GM23338 (cell line): ENCODE results near the gene ACSS3. TPM values are rescaled to one million over a fixed set of nuclear protein-coding genes. Genes with fewer than 3 reads are reported as not detected.

Experiments used
- ATAC-seq: fragments of 200-7000 bp; cut with Tn5 transposase; 3 replicates; pipeline ENCODE4 v1.9.1; 2020
- DNase-seq: peaks from one replicate; pipeline ENCODE4 v3.0.0-alpha.2; 2015; ENCODE audit warnings: low spot score
- H2AFZ ChIP-seq: fragments of 200-600 bp; sonication (generic); 2 replicates; pipeline ENCODE4 v1.8.0; 2016; ENCODE audit warnings: antibody characterized with exemption, mild to moderate bottlenecking, moderate library complexity
- H3F3A ChIP-seq: fragments of 200-600 bp; sonication (generic); replicated peaks from 2 replicates; pipeline ENCODE4 v1.8.0; 2017; ENCODE audit warnings: antibody characterized with exemption, mixed run types, low read depth
- H3K27ac ChIP-seq: fragments of 200-600 bp; sonication (generic); 2 replicates; pipeline ENCODE4 v1.6.1; 2016; ENCODE audit warnings: low read depth
- H3K27me3 ChIP-seq: fragments of 200-600 bp; sonication (generic); 2 replicates; pipeline ENCODE4 v1.8.0; 2016; ENCODE audit warnings: mild to moderate bottlenecking, mixed run types, moderate library complexity; ENCODE audit not compliant: insufficient read depth
- H3K36me3 ChIP-seq: fragments of 200-600 bp; sonication (generic); 2 replicates; pipeline ENCODE4 v1.8.0; 2016; ENCODE audit warnings: mild to moderate bottlenecking; ENCODE audit not compliant: insufficient read depth
- H3K4me1 ChIP-seq: fragments of 200-600 bp; sonication (generic); 2 replicates; pipeline ENCODE4 v1.8.0; 2016; ENCODE audit warnings: mild to moderate bottlenecking, moderate library complexity; ENCODE audit not compliant: insufficient read depth
- H3K4me2 ChIP-seq: fragments of 200-600 bp; sonication (generic); 2 replicates; pipeline ENCODE4 v1.7.1; 2017; ENCODE audit warnings: mixed run types
- H3K4me3 ChIP-seq: fragments of 200-600 bp; sonication (generic); 2 replicates; pipeline ENCODE4 v1.6.1; 2016; ENCODE audit warnings: mixed run types
- H3K79me2 ChIP-seq: fragments of 200-600 bp; sonication (generic); replicated peaks from 2 replicates; pipeline ENCODE4 v1.8.0; 2017; ENCODE audit warnings: mild to moderate bottlenecking; ENCODE audit not compliant: insufficient read depth
- H3K9me2 ChIP-seq: fragments of 200-600 bp; sonication (generic); 2 replicates; pipeline ENCODE4 v1.8.0; 2017; ENCODE audit not compliant: insufficient read depth
- H4K20me1 ChIP-seq: fragments of 200-600 bp; sonication (generic); replicated peaks from 2 replicates; pipeline ENCODE4 v1.8.0; 2017; ENCODE audit warnings: mild to moderate bottlenecking; ENCODE audit not compliant: insufficient read depth
- H3K27ac Mint-ChIP-seq: 2 replicates; pipeline ENCODE4 v1.8.0; 2020; ENCODE audit warnings: inconsistent platforms, mild to moderate bottlenecking, moderate library complexity, mixed read lengths
- H3K27me3 Mint-ChIP-seq: 3 replicates; pipeline ENCODE4 v1.8.0; 2022; ENCODE audit warnings: low read depth, mild to moderate bottlenecking, moderate library complexity, mixed read lengths, inconsistent platforms; ENCODE audit not compliant: insufficient read depth, poor library complexity
- H3K36me3 Mint-ChIP-seq: 3 replicates; pipeline ENCODE4 v1.8.0; 2021; ENCODE audit warnings: low read depth, mild to moderate bottlenecking, inconsistent platforms, moderate library complexity, mixed read lengths
- H3K4me1 Mint-ChIP-seq: 3 replicates; pipeline ENCODE4 v1.8.0; 2020; ENCODE audit warnings: mild to moderate bottlenecking, inconsistent platforms, mixed read lengths
- H3K4me3 Mint-ChIP-seq: 3 replicates; pipeline ENCODE4 v1.8.0; 2021; ENCODE audit warnings: moderate library complexity, mild to moderate bottlenecking, inconsistent platforms, mixed read lengths
- H3K9me3 Mint-ChIP-seq: 3 replicates; pipeline ENCODE4 v1.8.0; 2020; ENCODE audit warnings: moderate library complexity, mild to moderate bottlenecking, inconsistent platforms, mixed read lengths
- CREB1 ChIP-seq: fragments of 250-450 bp; sonication (Bioruptor Pico); IDR thresholded peaks from 2 replicates; pipeline ENCODE4 v1.5.0; 2020; ENCODE audit warnings: low read depth, mild to moderate bottlenecking, moderate library complexity
- CTCF ChIP-seq, 2 experiments: fragments of 200-600 bp in 1 of 2; sonication (generic) in 1 of 2; conservative IDR thresholded peaks; 2 replicates each; pipeline versions ENCODE4 v1.5.1 to v1.6.1; 2016 to 2017; ENCODE audit warnings: antibody characterized with exemption in 2 of 2, low read depth in 2 of 2, mild to moderate bottlenecking in 2 of 2, moderate library complexity in 1 of 2
- EZH2 ChIP-seq: fragments of 200-600 bp; sonication (generic); IDR thresholded peaks from one replicate; pipeline ENCODE4 v1.8.0; 2017; ENCODE audit warnings: antibody characterized with exemption, mild to moderate bottlenecking, low read depth; ENCODE audit not compliant: unreplicated experiment
- EZH2phosphoT487 ChIP-seq: fragments of 200-600 bp; sonication (generic); IDR thresholded peaks from one replicate; pipeline ENCODE4 v1.8.1; 2018; ENCODE audit warnings: antibody characterized with exemption; ENCODE audit not compliant: unreplicated experiment
- JUNB ChIP-seq: IDR thresholded peaks from one replicate; pipeline ENCODE4 v1.6.1; 2016; ENCODE audit warnings: antibody characterized with exemption; ENCODE audit not compliant: unreplicated experiment
- NANOG ChIP-seq: IDR thresholded peaks from 2 replicates; pipeline ENCODE4 v1.6.1; 2016; ENCODE audit warnings: antibody characterized with exemption, borderline replicate concordance
- POLR2AphosphoS5 ChIP-seq: IDR thresholded peaks from 2 replicates; pipeline ENCODE4 v1.6.1; 2016; ENCODE audit warnings: antibody characterized with exemption, low read depth
- STAT1 ChIP-seq: IDR thresholded peaks from one replicate; pipeline ENCODE4 v1.6.1; 2016; ENCODE audit warnings: antibody characterized with exemption; ENCODE audit not compliant: unreplicated experiment
- ZNF114 ChIP-seq: fragments of 250-450 bp; sonication (Bioruptor Pico); IDR thresholded peaks from 2 replicates; pipeline ENCODE4 v1.5.0; 2020; ENCODE audit warnings: mild to moderate bottlenecking, moderate library complexity
- ZNF331 ChIP-seq: fragments of 250-450 bp; sonication (Bioruptor Pico); IDR thresholded peaks from 2 replicates; pipeline ENCODE4 v1.5.0; 2020; ENCODE audit warnings: low read depth, mild to moderate bottlenecking, moderate library complexity
- ZNF462 ChIP-seq: fragments of 250-450 bp; sonication (Bioruptor Pico); IDR thresholded peaks from 2 replicates; pipeline ENCODE4 v1.5.0; 2020; ENCODE audit warnings: mild to moderate bottlenecking, moderate library complexity
- polyA plus RNA-seq: library from polyadenylated mRNA; unstranded; fragments of >200 nt; fragmentation: Nextera tagmentation; extraction: Ambion mirVana; gene quantifications from 2 replicates; pipeline ENCODE4 v1.2.1, GENCODE V29; 2016
- total RNA-seq: library from RNA; depleted of rRNA; stranded (reverse); fragments of >200 nt; shearing (Covaris generic); gene quantifications from 2 replicates; pipeline ENCODE4 v1.2.3, GENCODE V29; 2014
- TF ChIP-seq, protein P1 (sequence below): IDR thresholded peaks from 2 replicates; pipeline ENCODE4 v1.6.1; 2016; ENCODE audit warnings: antibody characterized with exemption

Gene ACSS3
- total and polyA plus RNA-seq, 2 experiments from 2014 or later, result 7.4 to 28.9 TPM

GRCh38 chr12:81172851-81173250 is 95.0 kb downstream of the ACSS3 start:
- Histone ChIP-seq H3K27ac (no peak overlapping the region), H3K4me2 (no peak overlapping the region), H3K36me3 (no peaks in the 10 kb centered on the region; the same call in 1 of the 2 replicates), H3K4me1 (no peaks in the 10 kb centered on the region; the same call in 1 of the 2 replicates), H4K20me1 (no peaks in the 10 kb centered on the region), H3K27me3 (no peaks in the 10 kb centered on the region), H3K4me3 (no peak overlapping the region), H3K9me2 (peaks cover 4% of the 10 kb centered on the region; the same call in 1 of the 2 replicates), H3F3A (no peaks in the 10 kb centered on the region), H2AFZ (no peak overlapping the region), H3K79me2 (no peaks in the 10 kb centered on the region)
- no peak overlapping the region for H3K4me3 Mint-ChIP-seq
- H3K36me3 Mint-ChIP-seq, result peaks cover 27% of the 10 kb centered on the region
- DNase-seq (no peak), ATAC-seq (no peak)
- peaks cover 1% of the 10 kb centered on the region for H3K27me3 Mint-ChIP-seq
- TF ChIP-seq ZNF331 (CRISPR knock-in tag) (no peak), EZH2phosphoT487 (no peak), EZH2 (no peak), ZNF114 (CRISPR knock-in tag) (no peak), CREB1 (no peak), NANOG (no peak), ZNF462 (no peak), STAT1 (no peak), POLR2AphosphoS5 (no peak), JUNB (no peak), CTCF (conservative IDR thresholded peaks at IDR 0.05; ENCODE audit: low read depth in 2 of 2) (no peak)
- TF ChIP-seq, protein P1, sequence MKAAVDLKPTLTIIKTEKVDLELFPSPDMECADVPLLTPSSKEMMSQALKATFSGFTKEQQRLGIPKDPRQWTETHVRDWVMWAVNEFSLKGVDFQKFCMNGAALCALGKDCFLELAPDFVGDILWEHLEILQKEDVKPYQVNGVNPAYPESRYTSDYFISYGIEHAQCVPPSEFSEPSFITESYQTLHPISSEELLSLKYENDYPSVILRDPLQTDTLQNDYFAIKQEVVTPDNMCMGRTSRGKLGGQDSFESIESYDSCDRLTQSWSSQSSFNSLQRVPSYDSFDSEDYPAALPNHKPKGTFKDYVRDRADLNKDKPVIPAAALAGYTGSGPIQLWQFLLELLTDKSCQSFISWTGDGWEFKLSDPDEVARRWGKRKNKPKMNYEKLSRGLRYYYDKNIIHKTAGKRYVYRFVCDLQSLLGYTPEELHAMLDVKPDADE, result no peak
- peaks cover 1% of the 10 kb centered on the region for H3K4me1 Mint-ChIP-seq
- H3K9me3 Mint-ChIP-seq, result peaks cover 16% of the 10 kb centered on the region; the same call in 2 of the 3 replicates
- H3K27ac Mint-ChIP-seq, result no peak overlapping the region
